Parathyroid adenoma (tissue), 2 donors: ENCODE results near the gene NRDE2.

Experiments used
- H2AFZ ChIP-seq: fragments of 300-600 bp; sonication (generic); one replicate; pipeline ENCODE4 v1.7.0; 2017; ENCODE audit warnings: antibody characterized with exemption, mild to moderate bottlenecking
- H3K27ac ChIP-seq: fragments of 300-600 bp; sonication (generic); one replicate; pipeline ENCODE4 v1.7.0; 2017
- H3K27me3 ChIP-seq: fragments of 300-600 bp; sonication (generic); one replicate; pipeline ENCODE4 v1.7.0; 2017; ENCODE audit warnings: low read length; ENCODE audit not compliant: control insufficient read depth, insufficient read depth
- H3K36me3 ChIP-seq: fragments of 300-600 bp; sonication (generic); one replicate; pipeline ENCODE4 v1.7.0; 2017; ENCODE audit warnings: low read length; ENCODE audit not compliant: control insufficient read depth, insufficient read depth
- H3K4me1 ChIP-seq: fragments of 300-600 bp; sonication (generic); one replicate; pipeline ENCODE4 v1.7.0; 2017; ENCODE audit warnings: control low read depth
- H3K4me2 ChIP-seq: fragments of 300-600 bp; sonication (generic); one replicate; pipeline ENCODE4 v1.7.0; 2017; ENCODE audit warnings: low read length
- H3K4me3 ChIP-seq: fragments of 300-600 bp; sonication (generic); one replicate; pipeline ENCODE4 v1.7.0; 2017; ENCODE audit warnings: low read depth, low read length
- H3K79me2 ChIP-seq: fragments of 300-600 bp; sonication (generic); one replicate; pipeline ENCODE4 v1.7.0; 2017; ENCODE audit warnings: control low read depth
- H3K9ac ChIP-seq: fragments of 300-600 bp; sonication (generic); one replicate; pipeline ENCODE4 v1.7.0; 2017; ENCODE audit warnings: mild to moderate bottlenecking
- H3K9me3 ChIP-seq: fragments of 300-600 bp; sonication (generic); one replicate; pipeline ENCODE4 v1.7.0; 2017; ENCODE audit warnings: low read length; ENCODE audit not compliant: control insufficient read depth
- CTCF ChIP-seq: fragments of 300-600 bp; sonication (generic); IDR thresholded peaks from one replicate; pipeline ENCODE4 v1.7.0; 2017; ENCODE audit warnings: antibody characterized with exemption, mild to moderate bottlenecking
- donor health status: primary hyperparathyroidism.

The NRDE2 gene

GRCh38 chr14:90305176-90305601 lies 26.6 kb downstream of the NRDE2 start:
- Histone ChIP-seq H3K4me2 (no peak overlapping the region), H2AFZ (no peak overlapping the region), H3K36me3 (no peaks in the 10 kb centered on the region), H3K4me3 (no peak overlapping the region), H3K27ac (no peak overlapping the region), H3K9ac (no peak overlapping the region), H3K4me1 (peaks cover 16% of the 10 kb centered on the region), H3K79me2 (no peaks in the 10 kb centered on the region), H3K9me3 (no peaks in the 10 kb centered on the region), H3K27me3 (no peaks in the 10 kb centered on the region)
- TF ChIP-seq CTCF, result no peak

GRCh38 chr14:90304502-90304901 lies 27.2 kb downstream of the NRDE2 start:
- no peak overlapping the region for H3K9ac ChIP-seq

GRCh38 chr14:90303473-90303872 lies 28.3 kb downstream of the NRDE2 start:
- no peaks in the 10 kb centered on the region for H3K79me2 ChIP-seq
- peaks cover 16% of the 10 kb centered on the region for H3K4me1 ChIP-seq
- no peak overlapping the region for H2AFZ ChIP-seq
- no peak overlapping the region for H3K4me2 ChIP-seq
- H3K27me3 ChIP-seq, result no peaks in the 10 kb centered on the region
- no peak overlapping the region for H3K27ac ChIP-seq
- no peak overlapping the region for H3K4me3 ChIP-seq
- H3K9ac ChIP-seq, result no peak overlapping the region
- no peak for TF ChIP-seq CTCF
- no peaks in the 10 kb centered on the region for H3K36me3 ChIP-seq
- H3K9me3 ChIP-seq, result no peaks in the 10 kb centered on the region

More at GRCh38 chr14:90304502-90304901, 27.2 kb downstream of the NRDE2 start:
- Histone ChIP-seq H3K4me3 (no peak overlapping the region), H3K4me1 (peaks cover 16% of the 10 kb centered on the region), H3K36me3 (no peaks in the 10 kb centered on the region), H2AFZ (no peak overlapping the region), H3K27me3 (no peaks in the 10 kb centered on the region), H3K4me2 (no peak overlapping the region), H3K9me3 (no peaks in the 10 kb centered on the region), H3K79me2 (no peaks in the 10 kb centered on the region), H3K27ac (no peak overlapping the region)
- no peak for TF ChIP-seq CTCF

DNA sequence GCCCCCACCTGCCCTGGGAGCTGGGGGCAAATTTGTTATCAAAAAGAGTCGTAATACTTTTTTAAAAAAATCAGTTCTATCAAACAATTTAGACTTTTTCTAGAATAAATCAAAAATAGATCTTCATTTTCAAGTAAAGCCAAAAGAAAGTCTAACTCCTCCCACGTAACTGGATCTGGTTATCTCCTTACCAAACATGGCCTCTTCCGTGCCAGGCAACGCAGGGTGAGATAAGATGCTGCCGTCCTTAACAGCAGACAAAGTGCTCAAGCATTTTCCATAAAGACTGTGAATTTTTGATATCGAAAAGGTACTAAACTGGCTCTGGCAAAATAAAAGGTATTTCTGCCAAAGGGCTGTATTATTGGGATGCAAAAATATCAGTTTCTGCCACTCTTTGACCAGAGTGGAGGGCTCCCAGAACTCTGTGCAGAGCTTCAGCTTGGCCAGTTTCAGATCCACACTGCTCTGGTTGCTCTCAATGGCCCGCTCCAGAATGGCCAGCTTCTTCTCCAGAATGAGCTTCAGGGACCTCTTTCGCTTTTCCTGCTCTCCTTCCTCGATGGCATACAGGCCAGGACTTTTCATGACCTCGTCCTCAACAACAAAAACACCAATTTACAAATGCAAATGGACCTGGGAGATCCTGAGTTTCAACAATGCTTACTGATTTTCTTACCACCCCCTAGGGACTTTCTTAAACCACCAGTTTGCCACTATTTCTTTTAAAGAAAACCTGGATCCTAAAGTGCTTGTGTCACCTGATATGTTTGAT lies 29.0 kb downstream of the NRDE2 start:
- no peak overlapping the region for H3K9ac ChIP-seq
- H3K27me3 ChIP-seq, result no peaks in the 10 kb centered on the region
- H3K27ac ChIP-seq, result peak overlapping the region; percentile 70

More for the DNA sequence above, 29.0 kb downstream of the NRDE2 start:
- Histone ChIP-seq H3K36me3 (no peaks in the 10 kb centered on the region), H2AFZ (peak overlapping the region; percentile 68), H3K4me2 (peak overlapping the region; percentile 61), H3K9me3 (no peaks in the 10 kb centered on the region), H3K79me2 (no peaks in the 10 kb centered on the region), H3K4me3 (no peak overlapping the region), H3K4me1 (peaks cover 16% of the 10 kb centered on the region)
- no peak for TF ChIP-seq CTCF
